ENCODE results near the gene VAC14. TPM values are rescaled to one million over a fixed set of nuclear protein-coding genes. Genes with fewer than 3 reads are reported as not detected.

The VAC14 gene
- total RNA-seq, 1 donor from 2014 or later: 18.4 TPM

DNA sequence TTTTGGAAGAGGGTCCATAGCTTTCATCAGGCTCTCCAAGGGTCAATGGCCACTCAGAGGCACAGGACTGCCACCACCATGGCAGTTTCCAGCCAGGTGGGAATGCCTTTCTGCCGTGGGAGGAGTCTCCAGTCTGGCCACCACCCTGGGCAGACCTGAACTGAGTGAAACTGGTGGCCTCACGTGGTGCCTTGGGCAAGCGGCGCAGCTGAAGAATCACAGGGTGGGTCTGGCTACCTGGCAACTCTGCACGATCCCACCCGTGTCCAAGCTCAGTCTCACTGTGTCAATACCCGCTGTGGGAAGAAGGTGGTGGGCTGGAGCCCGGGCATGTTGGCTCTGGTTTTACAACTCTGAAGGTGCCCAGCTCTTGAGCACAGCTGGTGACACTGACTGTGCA lies 31.8 kb downstream of the VAC14 start:
- FAIRE-seq (no peak), DNase-seq (ENCODE audit: low read depth) (no peak)
- H3K4me3 ChIP-seq (ENCODE audit: low read depth, low read length): no peak overlapping the region
- no peaks in the 10 kb centered on the region for H3K27me3 ChIP-seq (ENCODE audit: control insufficient read depth, insufficient read depth, low read length)
- peaks cover 10% of the 10 kb centered on the region for H3K36me3 ChIP-seq (ENCODE audit: control insufficient read depth, insufficient read depth, low read length)
- TF ChIP-seq, protein P1, sequence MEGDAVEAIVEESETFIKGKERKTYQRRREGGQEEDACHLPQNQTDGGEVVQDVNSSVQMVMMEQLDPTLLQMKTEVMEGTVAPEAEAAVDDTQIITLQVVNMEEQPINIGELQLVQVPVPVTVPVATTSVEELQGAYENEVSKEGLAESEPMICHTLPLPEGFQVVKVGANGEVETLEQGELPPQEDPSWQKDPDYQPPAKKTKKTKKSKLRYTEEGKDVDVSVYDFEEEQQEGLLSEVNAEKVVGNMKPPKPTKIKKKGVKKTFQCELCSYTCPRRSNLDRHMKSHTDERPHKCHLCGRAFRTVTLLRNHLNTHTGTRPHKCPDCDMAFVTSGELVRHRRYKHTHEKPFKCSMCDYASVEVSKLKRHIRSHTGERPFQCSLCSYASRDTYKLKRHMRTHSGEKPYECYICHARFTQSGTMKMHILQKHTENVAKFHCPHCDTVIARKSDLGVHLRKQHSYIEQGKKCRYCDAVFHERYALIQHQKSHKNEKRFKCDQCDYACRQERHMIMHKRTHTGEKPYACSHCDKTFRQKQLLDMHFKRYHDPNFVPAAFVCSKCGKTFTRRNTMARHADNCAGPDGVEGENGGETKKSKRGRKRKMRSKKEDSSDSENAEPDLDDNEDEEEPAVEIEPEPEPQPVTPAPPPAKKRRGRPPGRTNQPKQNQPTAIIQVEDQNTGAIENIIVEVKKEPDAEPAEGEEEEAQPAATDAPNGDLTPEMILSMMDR (IDR thresholded peaks at IDR 0.05; ENCODE audit: insufficient read depth, low read length, severe bottlenecking): no peak

DNA sequence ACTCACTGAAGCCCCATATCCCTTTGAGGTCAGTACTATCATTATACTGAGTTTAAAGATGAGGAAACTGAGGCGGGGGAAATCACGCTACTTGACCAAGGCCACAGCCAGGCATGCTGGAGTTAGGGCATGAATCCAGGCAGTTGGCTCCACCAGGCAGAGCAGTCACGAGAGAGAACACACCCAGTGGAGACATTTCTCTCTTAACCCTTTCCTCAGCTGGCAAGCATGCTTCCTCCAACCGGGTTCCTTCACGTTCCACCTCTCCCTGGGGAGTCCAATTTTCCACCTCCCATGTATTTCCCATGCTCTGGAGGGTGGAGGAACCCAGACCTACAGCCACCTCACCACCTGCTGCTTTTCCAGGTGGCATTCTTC lies 32.8 kb downstream of the VAC14 start:
- TF ChIP-seq, protein P1 (IDR thresholded peaks at IDR 0.05; ENCODE audit: insufficient read depth, low read length, severe bottlenecking): no peak
- DNase-seq (ENCODE audit: low read depth) (no peak), FAIRE-seq (no peak)

DNA sequence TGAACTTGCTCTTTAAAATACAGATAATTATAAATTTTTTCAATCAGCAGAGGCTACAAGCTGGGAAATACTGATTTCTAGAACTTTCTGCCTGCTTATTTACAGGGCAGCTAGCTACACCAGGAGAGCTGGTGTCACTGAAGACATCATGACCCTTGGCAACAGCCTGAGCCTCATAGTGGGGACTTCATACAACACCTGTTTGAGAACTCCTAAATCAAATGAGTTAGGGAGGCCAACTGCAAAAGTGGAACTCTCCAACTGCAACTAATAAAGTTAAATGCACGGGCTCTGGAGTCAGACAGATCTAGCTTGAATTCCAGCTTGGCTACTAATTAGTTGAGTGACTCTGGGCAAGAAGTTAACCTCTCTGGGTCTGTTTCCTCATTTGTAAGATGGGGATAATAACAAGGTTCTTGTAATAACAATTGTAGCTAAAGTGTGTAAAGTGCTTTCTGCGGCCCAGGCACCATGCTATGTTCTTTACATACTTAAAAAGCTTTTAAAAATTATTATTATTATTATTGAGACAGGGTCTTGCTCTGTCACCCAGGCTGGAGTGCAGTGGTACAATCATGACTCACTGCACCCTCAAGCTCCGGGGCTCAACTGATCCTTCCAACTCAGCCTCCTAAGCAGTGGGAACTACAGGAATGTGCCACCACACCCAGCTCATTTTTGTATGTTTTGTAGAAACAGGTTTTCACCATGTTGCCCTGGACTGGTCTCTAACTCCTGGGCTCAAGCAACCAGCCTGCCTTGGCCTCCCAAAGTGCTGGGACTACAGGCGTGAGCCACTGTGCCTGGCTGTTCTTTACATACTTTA lies 33.4 kb downstream of the VAC14 start:
- FAIRE-seq (no peak), DNase-seq (ENCODE audit: low read depth) (peak; percentile 58)
- Histone ChIP-seq H3K36me3 (ENCODE audit: control insufficient read depth, insufficient read depth, low read length) (peaks cover 12% of the 10 kb centered on the region), H3K4me3 (ENCODE audit: low read depth, low read length) (no peak overlapping the region), H3K27me3 (ENCODE audit: control insufficient read depth, insufficient read depth, low read length) (no peaks in the 10 kb centered on the region)
- TF ChIP-seq, protein P1 (IDR thresholded peaks at IDR 0.05; ENCODE audit: insufficient read depth, low read length, severe bottlenecking): no peak

More for the DNA sequence above, 32.8 kb downstream of the VAC14 start:
- Histone ChIP-seq H3K36me3 (ENCODE audit: control insufficient read depth, insufficient read depth, low read length) (peaks cover 10% of the 10 kb centered on the region), H3K27me3 (ENCODE audit: control insufficient read depth, insufficient read depth, low read length) (no peaks in the 10 kb centered on the region), H3K4me3 (ENCODE audit: low read depth, low read length) (no peak overlapping the region)

DNA sequence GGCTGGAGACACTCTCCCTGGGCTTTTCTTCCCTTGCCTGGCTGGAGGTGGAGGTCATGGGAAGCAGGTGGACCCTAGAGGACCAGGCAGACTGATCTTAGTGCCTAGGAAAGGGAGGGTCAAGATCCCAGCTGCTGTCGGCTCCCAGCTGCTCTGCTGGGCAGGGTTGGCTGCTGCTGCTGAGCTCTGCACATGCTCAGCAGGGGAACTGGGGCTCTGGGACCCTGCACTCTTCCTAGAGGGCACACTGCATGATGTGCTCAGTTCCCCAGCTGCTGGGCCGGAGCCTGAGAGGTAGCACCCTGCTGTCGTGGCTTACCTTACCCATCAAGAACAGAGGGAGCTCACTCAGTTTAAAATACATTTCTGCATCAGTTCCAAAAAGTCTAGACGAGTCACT lies 34.3 kb downstream of the VAC14 start:
- no peak overlapping the region for H3K4me3 ChIP-seq (ENCODE audit: low read depth, low read length)
- FAIRE-seq (no peak), DNase-seq (ENCODE audit: low read depth) (no peak)
- H3K36me3 ChIP-seq (ENCODE audit: control insufficient read depth, insufficient read depth, low read length): peaks cover 9% of the 10 kb centered on the region
- H3K27me3 ChIP-seq (ENCODE audit: control insufficient read depth, insufficient read depth, low read length): no peaks in the 10 kb centered on the region
- TF ChIP-seq, protein P1 (IDR thresholded peaks at IDR 0.05; ENCODE audit: insufficient read depth, low read length, severe bottlenecking): no peak

DNA sequence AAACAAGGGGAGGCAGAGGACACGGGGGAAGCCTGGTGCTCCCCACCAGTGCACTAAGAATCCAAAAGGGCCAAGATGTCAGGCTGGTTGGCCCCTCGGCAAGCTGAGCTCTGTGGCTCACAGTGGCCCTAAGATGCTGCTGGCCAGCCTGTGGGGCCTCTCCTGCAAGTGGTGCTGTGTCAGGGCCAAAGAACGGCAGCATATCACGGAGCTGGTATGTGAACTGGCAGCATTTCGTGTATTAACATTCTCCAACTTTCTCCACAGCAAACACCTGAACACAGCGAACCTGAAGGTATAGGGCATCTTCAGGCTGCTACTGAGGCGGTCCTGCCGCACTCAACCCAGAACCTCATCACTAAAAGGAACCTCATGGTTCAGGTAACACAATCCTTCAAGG lies 34.8 kb downstream of the VAC14 start:
- FAIRE-seq: no peak
- peaks cover 10% of the 10 kb centered on the region for H3K36me3 ChIP-seq (ENCODE audit: control insufficient read depth, insufficient read depth, low read length)
- no peak overlapping the region for H3K4me3 ChIP-seq (ENCODE audit: low read depth, low read length)
- TF ChIP-seq, protein P1 (IDR thresholded peaks at IDR 0.05; ENCODE audit: insufficient read depth, low read length, severe bottlenecking): no peak
- no peak for DNase-seq (ENCODE audit: low read depth)
- no peaks in the 10 kb centered on the region for H3K27me3 ChIP-seq (ENCODE audit: control insufficient read depth, insufficient read depth, low read length)

DNA sequence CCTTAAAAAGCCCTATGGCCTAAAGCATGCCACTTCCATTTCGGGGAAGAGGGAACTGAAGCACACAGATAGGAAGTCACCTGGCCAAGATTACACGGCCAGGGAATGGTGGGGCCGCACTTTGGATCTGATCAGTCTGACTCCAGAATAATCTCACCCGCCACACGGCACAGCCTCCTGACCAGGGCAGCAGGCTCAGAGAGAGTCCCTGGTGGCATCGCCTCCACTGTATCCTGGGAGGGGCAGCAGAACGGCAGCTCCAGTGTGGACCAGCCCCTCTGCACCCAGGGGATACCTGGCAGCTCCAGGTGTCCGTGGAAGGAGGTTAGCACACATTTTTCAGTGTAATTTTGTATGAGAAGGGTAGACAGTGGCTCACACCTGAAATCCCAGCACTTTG lies 35.5 kb downstream of the VAC14 start:
- no peak for FAIRE-seq
- TF ChIP-seq, protein P1 (IDR thresholded peaks at IDR 0.05; ENCODE audit: insufficient read depth, low read length, severe bottlenecking): no peak
- H3K36me3 ChIP-seq (ENCODE audit: control insufficient read depth, insufficient read depth, low read length): peaks cover 10% of the 10 kb centered on the region
- H3K27me3 ChIP-seq (ENCODE audit: control insufficient read depth, insufficient read depth, low read length): no peaks in the 10 kb centered on the region
- no peak overlapping the region for H3K4me3 ChIP-seq (ENCODE audit: low read depth, low read length)
- no peak for DNase-seq (ENCODE audit: low read depth)
